Measurements from ENCODE around the gene SIVA1.

DNA sequence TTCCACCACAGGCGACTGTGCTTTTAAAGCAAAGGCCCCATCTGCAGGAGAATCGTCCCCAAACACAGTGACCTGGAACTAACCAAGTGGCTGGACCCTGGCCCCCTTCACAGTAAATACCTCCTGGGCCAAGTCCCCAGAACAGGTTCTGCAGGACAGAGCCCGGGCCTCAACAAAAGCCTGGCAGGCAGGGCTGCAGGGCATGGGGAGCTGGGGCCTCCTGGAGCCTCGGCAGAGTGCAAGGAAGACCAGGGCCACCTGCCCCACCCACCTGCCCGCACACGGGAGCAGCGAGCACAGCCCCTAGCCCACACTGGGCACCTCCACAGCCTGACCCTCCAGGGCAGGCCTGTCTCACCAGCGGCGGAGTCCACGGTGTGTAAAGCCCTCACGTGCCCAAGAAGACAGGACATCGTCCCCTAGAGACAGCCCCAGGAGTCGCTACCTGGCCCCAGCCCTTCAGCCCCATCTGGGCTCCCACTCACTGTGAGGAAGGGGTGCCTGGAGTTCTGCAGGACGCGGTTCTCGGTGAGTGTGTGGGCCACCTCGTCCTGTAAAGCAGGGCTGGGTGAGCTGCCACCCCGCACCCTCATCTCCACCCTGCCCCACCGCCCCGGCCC, 21.6 kb downstream of the SIVA1 start:
- TF ChIP-seq POLR2A (IDR thresholded peaks at IDR 0.05; ENCODE audit: low read length): no peak
- no peak for TF ChIP-seq GATA1 (IDR thresholded peaks at IDR 0.05; ENCODE audit: low read depth, low read length)

Data from erythroblast (primary cell).